OCI-M2 (cell line): ENCODE data around the gene DLGAP1.
"Not testable (repeated sequence)": the region's sequence is repeated elsewhere in the genome, so short reads cannot be mapped to it uniquely, and the experiment has no call there.

Source experiments
- DNase-seq: peaks from one replicate; lab custom pipeline; 2025; ENCODE audit not compliant: unreplicated experiment; lab: John Stamatoyannopoulos, UW

DLGAP1 gene

GRCh38 chr18:3611313-3612090, 843.6 kb downstream of the DLGAP1 start:
- no peak for DNase-seq

DNA sequence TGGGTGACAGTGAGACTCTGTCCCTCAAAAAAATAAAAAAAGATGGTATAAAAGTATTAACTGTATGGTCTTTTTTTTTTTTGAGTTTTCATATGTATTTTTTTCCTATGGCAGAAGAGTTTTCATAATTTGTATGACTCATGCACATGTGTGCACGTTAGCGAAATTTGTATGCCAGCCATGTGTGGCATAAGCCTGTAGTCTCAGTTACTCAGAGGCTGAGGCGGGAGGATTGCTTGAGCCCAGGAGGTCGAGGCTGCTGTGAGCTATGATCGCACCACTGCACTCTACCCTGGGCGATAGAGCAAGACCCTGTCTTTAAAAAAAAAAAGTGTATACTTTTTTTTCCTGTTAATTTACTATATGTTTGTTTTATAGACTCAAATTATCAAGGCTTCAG, 844.3 kb downstream of the DLGAP1 start:
- no peak for DNase-seq

GRCh38 chr18:3610188-3610708, 844.9 kb downstream of the DLGAP1 start:
- DNase-seq: no peak

DNA sequence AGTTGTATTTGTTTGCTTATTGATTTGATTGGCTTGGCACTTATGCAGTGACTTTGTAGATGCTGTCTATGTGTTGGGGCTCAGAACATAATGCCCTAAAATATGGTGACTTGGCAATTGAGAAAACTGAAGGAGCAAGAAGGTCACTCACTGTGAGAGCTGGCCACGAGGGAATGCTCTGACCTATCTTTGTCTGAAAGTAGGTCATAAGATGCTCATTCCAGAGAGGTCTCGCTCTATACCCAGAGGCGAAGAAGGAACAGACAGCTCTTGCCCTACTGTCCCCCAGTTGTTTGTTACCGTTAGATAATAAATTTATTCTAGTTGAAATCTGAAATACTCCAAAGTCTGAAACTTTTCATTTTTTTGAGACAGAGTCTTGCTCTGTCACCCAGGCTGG, 846.6 kb downstream of the DLGAP1 start:
- no peak for DNase-seq

GRCh38 chr18:3608099-3608453, 847.0 kb downstream of the DLGAP1 start:
- not testable (repeated sequence) for DNase-seq

DNA sequence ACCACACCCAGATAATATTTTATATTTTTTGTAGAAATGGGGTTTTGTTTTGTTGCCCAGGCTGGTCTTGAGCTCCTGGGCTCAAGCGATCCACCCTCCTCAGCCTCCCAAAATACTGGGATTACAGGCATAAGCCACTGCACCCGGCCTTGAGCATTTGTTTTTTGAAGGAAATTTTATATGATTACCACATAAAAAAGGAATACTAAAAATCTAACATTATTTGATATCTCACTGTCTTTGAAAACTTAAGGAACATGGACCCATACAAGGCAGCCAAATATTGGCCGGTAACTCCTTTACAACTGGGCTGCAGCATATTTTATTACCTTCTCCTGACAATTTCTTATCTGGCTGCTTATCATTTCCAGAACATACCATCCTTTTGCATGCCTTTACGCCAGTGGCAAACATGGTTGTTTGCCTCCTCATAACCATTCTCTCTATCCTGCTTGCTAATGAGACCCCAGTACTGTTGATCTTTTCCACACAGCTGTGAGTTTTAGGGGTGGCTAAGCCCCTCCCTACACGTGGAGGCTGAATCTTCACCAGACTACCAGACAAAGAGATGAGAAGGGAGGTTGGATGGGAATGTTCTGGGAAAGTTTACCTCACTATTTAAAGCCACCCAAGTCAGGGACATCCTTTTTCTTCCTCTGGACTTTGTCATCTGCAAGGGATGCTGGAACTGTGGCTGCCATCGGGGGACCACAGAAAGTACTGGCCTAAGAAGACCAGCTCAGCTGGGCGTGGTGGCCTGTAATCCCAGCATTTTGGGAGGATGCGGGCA, 847.6 kb downstream of the DLGAP1 start:
- no peak for DNase-seq

GRCh38 chr18:3606863-3607262, 848.2 kb downstream of the DLGAP1 start:
- not testable (repeated sequence) for DNase-seq

- DNase-seq: peak; percentile 7
Measured at GRCh38 chr18:3605954-3606443, 849.1 kb downstream of the DLGAP1 start.

- DNase-seq: no peak
Measured at GRCh38 chr18:3605486-3605952, 849.6 kb downstream of the DLGAP1 start.

GRCh38 chr18:3604498-3605408, 850.4 kb downstream of the DLGAP1 start:
- peak; percentile 31 for DNase-seq

- no peak for DNase-seq
Measured at GRCh38 chr18:3604235-3604497, 850.9 kb downstream of the DLGAP1 start.

DNA sequence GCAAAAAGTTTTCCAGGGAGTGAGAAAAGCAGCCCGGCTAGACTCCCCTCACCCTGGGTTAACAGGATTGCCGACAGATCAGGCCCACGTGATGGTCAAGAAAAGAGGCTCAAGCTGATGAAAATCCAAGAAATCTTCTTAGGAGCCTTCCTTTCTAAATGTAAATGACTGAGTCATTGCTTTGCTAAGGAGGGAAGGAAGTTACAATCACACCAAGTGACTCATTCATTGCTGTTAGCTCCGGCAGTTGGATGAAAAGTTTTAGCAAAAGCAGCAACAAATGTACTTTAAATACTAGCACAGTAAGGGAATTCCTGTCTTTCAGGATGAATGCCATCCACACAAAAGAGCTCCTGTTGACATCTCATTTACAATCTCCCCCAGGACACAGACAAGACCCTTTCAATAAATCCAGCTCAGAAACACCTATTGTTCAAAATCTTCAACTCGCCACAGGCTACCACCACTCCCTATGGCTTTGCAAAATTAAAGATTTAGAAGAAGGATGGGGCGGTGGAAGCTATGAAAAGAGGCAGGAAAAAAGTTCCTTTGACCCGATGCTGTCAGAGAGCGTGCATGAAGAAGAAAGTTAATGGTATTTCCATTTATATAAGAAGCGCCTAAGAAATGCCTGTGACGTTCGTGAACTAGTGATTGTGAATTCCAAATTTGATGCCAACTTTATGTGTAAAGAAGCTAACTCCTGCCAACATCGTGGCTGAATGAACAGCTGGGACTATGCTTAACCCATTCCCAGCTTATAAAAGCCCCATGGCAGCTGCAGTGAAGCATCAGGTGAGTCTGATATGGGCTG, 851.5 kb downstream of the DLGAP1 start:
- DNase-seq: no peak

GRCh38 chr18:3601106-3601755, 853.9 kb downstream of the DLGAP1 start:
- not testable (repeated sequence) for DNase-seq

DNA sequence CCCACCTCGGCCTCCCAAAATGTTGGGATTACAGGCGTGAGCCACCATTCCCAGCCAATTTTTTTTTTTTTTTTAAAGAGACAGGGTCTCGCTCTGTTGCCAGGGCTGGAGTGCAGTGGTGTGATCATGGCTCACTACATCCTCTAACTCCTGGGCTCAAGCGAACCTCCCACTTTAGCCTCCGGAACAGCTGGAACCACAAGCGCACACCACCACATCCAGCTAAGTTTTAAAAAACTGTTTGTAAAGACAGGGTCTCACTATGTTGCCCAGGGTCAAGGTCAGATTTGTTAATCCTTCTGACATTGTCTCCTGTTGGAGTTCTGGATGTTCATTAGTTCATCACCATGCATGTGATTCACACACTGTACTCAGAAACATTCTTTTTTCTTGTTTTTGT, 855.2 kb downstream of the DLGAP1 start:
- DNase-seq: no peak

DNA sequence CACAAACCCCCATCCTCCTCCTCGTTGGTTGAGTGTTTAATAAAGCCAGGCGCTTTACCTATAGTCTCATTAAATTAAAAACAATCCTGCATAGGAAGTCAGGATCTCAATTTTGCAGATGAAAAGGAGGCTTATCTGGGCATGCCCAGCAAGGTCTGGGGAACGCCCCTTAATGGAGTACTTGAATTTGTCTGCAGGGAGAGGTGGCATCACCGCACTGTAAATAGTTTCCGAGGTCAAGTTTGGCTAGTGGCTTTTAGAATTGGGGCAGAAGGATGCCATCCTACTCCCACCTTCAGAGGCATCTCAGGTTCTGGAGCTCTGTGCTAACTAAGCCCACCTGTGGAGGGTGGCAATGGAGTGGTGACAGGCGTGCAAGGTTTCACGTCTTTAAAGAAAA, 855.9 kb downstream of the DLGAP1 start:
- DNase-seq: no peak

GRCh38 chr18:3598581-3598980, 856.5 kb downstream of the DLGAP1 start:
- DNase-seq: no peak

DNA sequence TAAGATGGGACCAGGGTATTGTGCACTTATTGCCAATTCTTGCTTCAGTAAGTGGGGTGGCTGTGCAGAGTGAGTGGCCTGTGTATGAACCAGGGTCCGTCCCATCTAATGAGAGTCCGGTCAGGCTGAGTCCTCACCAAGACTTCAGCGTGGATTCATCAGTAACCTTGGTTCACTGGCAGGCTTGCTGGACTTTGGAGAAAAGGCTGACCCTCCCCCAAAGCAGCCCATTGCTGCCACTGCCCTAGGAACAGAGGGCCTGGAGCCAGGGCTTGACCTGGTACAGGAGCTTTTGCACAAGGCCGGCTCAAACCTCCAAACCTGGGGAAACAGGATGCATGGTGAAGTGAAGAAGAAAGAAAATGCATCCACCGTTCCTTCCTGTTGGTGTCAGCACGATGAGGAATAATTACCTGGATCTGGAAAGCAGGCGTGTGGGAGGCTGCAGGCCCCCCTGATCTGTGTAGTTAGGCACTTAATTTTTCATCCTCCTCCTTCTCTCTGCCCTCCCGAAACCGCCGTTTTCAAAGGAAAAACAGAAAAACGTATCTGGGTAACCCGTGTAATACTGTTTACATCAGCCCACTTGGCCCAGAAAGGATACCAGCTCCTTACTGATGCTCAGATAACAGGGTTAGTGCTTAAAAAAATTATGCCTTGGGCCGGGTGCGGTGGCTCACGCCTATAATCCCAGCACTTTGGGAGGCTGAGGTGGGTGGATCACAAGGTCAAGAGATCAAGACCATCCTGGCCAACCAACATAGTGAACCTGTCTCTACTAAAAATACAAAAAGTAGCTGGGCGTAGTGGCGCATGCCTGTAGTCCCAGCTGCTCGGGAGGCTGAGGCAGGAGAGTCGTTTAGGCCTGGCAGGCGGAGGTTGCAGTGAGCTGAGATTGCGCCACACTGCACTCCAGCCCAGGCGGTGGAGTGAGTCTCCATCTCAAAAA, 857.4 kb downstream of the DLGAP1 start:
- DNase-seq: no peak

- no peak for DNase-seq
Measured at GRCh38 chr18:3596637-3597384, 858.3 kb downstream of the DLGAP1 start.
